HEK293 (cell line): Measurements from ENCODE around the gene PDZK1IP1.
A peak's percentile ranks its signal among the peaks of the same experiment; 100 is the strongest.

Experiments used
- CTCF ChIA-PET: fragments of 350-600 bp; formaldehyde crosslinking; extraction: SDS; loops from one replicate; lab custom pipeline; 2021; ENCODE audit warnings: antibody characterized with exemption; lab: Yijun Ruan, JAX
- POLR2A ChIA-PET: fragments of 300-600 bp; formaldehyde crosslinking; extraction: SDS; loops from one replicate; lab custom pipeline; 2020; ENCODE audit warnings: antibody characterized with exemption, inconsistent platforms; lab: Yijun Ruan, JAX
- H3K27ac ChIP-seq: fragments of 200-500 bp; sonication (Bioruptor generic); 2 replicates; pipeline ENCODE4 v1.5.1; 2014; ENCODE audit warnings: low read depth, low read length, control low read depth, inconsistent platforms; ENCODE audit errors: extremely low read depth
- H3K36me3 ChIP-seq, 2 experiments: fragments of 200-500 bp in 1 of 2; sonication (Bioruptor generic) in 1 of 2; 1 replicate in 1 of 2; 2 replicates in 1 of 2; pipeline ENCODE4 v1.5.1; 2014 to 2017; ENCODE audit warnings: inconsistent platforms in 2 of 2, low read length in 2 of 2; ENCODE audit not compliant: control insufficient read depth in 2 of 2, insufficient read depth in 1 of 2
- H3K4me1 ChIP-seq: fragments of 200-500 bp; sonication (Bioruptor generic); 2 replicates; pipeline ENCODE4 v1.5.1; 2014; ENCODE audit warnings: mild to moderate bottlenecking, low read length, inconsistent platforms; ENCODE audit not compliant: control insufficient read depth, insufficient read depth
- H3K4me3 ChIP-seq: 2 replicates; pipeline ENCODE4 v1.5.1; 2011; ENCODE audit warnings: low read depth, mild to moderate bottlenecking, control low read depth, low read length, moderate library complexity
- H3K9me3 ChIP-seq: fragments of 200-500 bp; sonication (Bioruptor generic); 2 replicates; pipeline ENCODE4 v1.5.1; 2014; ENCODE audit warnings: low read depth, low read length, inconsistent platforms; ENCODE audit not compliant: control insufficient read depth, insufficient read depth
- GLIS1 ChIP-seq: fragments of 450-650 bp; formaldehyde crosslinking; IDR thresholded peaks from 2 replicates; pipeline ENCODE4 v1.5.1; 2016; ENCODE audit warnings: missing biosample characterization, missing genetic modification characterization
- PRDM1 ChIP-seq: fragments of 450-650 bp; formaldehyde crosslinking; IDR thresholded peaks from 2 replicates; pipeline ENCODE4; 2016; ENCODE audit warnings: missing biosample characterization, missing genetic modification characterization
- PRDM4 ChIP-seq: fragments of 450-650 bp; formaldehyde crosslinking; IDR thresholded peaks from 2 replicates; pipeline ENCODE4 v1.5.1; 2017; ENCODE audit warnings: missing biosample characterization, missing genetic modification characterization
- REPIN1 ChIP-seq: fragments of 450-650 bp; formaldehyde crosslinking; IDR thresholded peaks from 2 replicates; pipeline ENCODE4 v1.5.1; 2017; ENCODE audit warnings: missing biosample characterization, missing genetic modification characterization, low read depth
- ZBTB48 ChIP-seq: fragments of 450-650 bp; formaldehyde crosslinking; IDR thresholded peaks from 2 replicates; pipeline ENCODE4 v1.5.1; 2016; ENCODE audit warnings: missing biosample characterization, missing genetic modification characterization
- ZFP41 ChIP-seq: fragments of 450-650 bp; formaldehyde crosslinking; IDR thresholded peaks from 2 replicates; pipeline ENCODE4 v1.5.1; 2016; ENCODE audit warnings: missing biosample characterization, missing genetic modification characterization, borderline replicate concordance
- ZFP69B ChIP-seq: fragments of 450-650 bp; formaldehyde crosslinking; IDR thresholded peaks from 2 replicates; pipeline ENCODE4 v1.5.1; 2016; ENCODE audit warnings: missing biosample characterization, missing genetic modification characterization
- ZNF10 ChIP-seq: fragments of 450-650 bp; formaldehyde crosslinking; IDR thresholded peaks from 2 replicates; pipeline ENCODE4 v1.5.1; 2017; ENCODE audit warnings: missing biosample characterization, missing genetic modification characterization
- ZNF155 ChIP-seq: fragments of 450-650 bp; formaldehyde crosslinking; IDR thresholded peaks from 2 replicates; pipeline ENCODE4 v1.5.1; 2016; ENCODE audit warnings: missing biosample characterization, missing genetic modification characterization
- ZNF548 ChIP-seq: fragments of 450-650 bp; formaldehyde crosslinking; IDR thresholded peaks from 2 replicates; pipeline ENCODE4 v1.5.1; 2016; ENCODE audit warnings: missing biosample characterization, missing genetic modification characterization
- ZNF558 ChIP-seq: fragments of 450-650 bp; formaldehyde crosslinking; IDR thresholded peaks from 2 replicates; pipeline ENCODE4 v1.5.1; 2016; ENCODE audit warnings: missing biosample characterization, missing genetic modification characterization
- ZNF626 ChIP-seq: fragments of 450-650 bp; sonication (Bioruptor Pico); formaldehyde crosslinking; IDR thresholded peaks from 2 replicates; pipeline ENCODE4 v1.5.1; 2018; ENCODE audit warnings: missing biosample characterization, missing genetic modification characterization, inconsistent platforms
- ZSCAN16 ChIP-seq: fragments of 450-650 bp; formaldehyde crosslinking; IDR thresholded peaks from 2 replicates; pipeline ENCODE4 v1.5.1; 2016; ENCODE audit warnings: missing biosample characterization, missing genetic modification characterization
- ZSCAN4 ChIP-seq: fragments of 450-650 bp; formaldehyde crosslinking; IDR thresholded peaks from 2 replicates; pipeline ENCODE4 v1.5.1; 2017; ENCODE audit warnings: missing biosample characterization, missing genetic modification characterization
- TF ChIP-seq, protein P1 (sequence below): fragments of 450-650 bp; formaldehyde crosslinking; IDR thresholded peaks from 2 replicates; pipeline ENCODE4 v1.5.1; 2016; ENCODE audit warnings: missing biosample characterization, missing genetic modification characterization, low read depth
- TF ChIP-seq, protein P2 (sequence below): fragments of 450-650 bp; formaldehyde crosslinking; IDR thresholded peaks from 2 replicates; pipeline ENCODE4 v1.5.1; 2016; ENCODE audit warnings: missing biosample characterization, missing genetic modification characterization

The PDZK1IP1 gene

GRCh38 chr1:47224676-47225399 lies 35.0 kb upstream of the PDZK1IP1 start (continued):
- TF ChIP-seq ZNF626 (tag by site-specific recombination) (no peak), ZSCAN16 (tag by site-specific recombination) (no peak), ZNF10 (tag by site-specific recombination) (no peak), PRDM4 (tag by site-specific recombination) (no peak)

DNA sequence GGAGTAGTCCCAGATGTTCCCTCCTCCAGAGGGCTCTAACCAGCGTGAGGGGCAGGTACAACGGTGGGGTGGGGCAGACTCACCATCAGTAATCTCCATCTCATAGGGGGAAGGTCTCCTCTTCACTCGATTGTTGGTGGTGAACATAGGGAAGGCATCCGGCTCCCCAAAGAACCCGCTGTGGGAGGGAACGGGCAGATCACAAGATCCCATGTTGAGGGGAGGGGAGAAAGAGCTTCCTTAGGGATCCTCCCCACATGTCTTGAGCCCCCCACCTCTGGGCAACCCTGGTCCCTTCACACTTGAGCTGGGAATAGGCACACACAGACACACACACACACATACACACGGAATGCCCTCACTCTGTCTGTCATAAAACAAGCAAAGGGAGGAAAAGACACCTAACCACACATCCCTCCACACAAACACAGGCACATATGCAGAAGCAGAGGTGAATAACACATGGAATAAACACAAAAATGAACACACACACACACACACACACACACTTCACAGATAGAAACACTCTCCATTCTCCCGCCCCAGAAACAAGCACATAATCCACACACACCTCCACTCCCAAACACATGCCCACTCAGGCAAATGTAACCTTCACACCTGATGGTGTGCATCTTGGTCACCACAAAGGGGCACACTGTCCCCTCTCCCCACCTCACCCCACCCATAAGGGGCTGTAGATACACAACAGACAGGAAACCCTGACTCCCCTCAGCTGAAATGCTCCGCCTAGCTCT lies 34.3 kb upstream of the PDZK1IP1 start:
- H3K36me3 ChIP-seq: no peaks in the 10 kb centered on the region
- H3K4me1 ChIP-seq: no peaks in the 10 kb centered on the region
- H3K9me3 ChIP-seq: no peaks in the 10 kb centered on the region
- ChIA-PET POLR2A (interaction anchor here (0.7 kb wide), 1 partner anchor 135 kb away, joined by 3 read pairs; no protein-coding TSS in a partner anchor), CTCF (interaction anchor here (0.6 kb wide), 1 partner anchor 49 kb away, joined by 3 read pairs; no protein-coding TSS in a partner anchor)
- no peak overlapping the region for H3K27ac ChIP-seq
- TF ChIP-seq ZBTB48 (peak; percentile 35; the same call in 1 of the 2 replicates), ZSCAN4 (tag by site-specific recombination) (peak; percentile 55; the same call in 1 of the 2 replicates), ZFP69B (tag by site-specific recombination) (no peak)
- H3K4me3 ChIP-seq: no peak overlapping the region

- TF ChIP-seq ZFP41 (tag by site-specific recombination): no peak
- TF ChIP-seq ZNF548 (tag by site-specific recombination): no peak
- no peak for TF ChIP-seq ZNF155 (tag by site-specific recombination)
- TF ChIP-seq, protein P1, sequence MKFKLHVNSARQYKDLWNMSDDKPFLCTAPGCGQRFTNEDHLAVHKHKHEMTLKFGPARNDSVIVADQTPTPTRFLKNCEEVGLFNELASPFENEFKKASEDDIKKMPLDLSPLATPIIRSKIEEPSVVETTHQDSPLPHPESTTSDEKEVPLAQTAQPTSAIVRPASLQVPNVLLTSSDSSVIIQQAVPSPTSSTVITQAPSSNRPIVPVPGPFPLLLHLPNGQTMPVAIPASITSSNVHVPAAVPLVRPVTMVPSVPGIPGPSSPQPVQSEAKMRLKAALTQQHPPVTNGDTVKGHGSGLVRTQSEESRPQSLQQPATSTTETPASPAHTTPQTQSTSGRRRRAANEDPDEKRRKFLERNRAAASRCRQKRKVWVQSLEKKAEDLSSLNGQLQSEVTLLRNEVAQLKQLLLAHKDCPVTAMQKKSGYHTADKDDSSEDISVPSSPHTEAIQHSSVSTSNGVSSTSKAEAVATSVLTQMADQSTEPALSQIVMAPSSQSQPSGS (tag by site-specific recombination): no peak
- no peak for TF ChIP-seq ZNF558 (tag by site-specific recombination)
- TF ChIP-seq, protein P2, sequence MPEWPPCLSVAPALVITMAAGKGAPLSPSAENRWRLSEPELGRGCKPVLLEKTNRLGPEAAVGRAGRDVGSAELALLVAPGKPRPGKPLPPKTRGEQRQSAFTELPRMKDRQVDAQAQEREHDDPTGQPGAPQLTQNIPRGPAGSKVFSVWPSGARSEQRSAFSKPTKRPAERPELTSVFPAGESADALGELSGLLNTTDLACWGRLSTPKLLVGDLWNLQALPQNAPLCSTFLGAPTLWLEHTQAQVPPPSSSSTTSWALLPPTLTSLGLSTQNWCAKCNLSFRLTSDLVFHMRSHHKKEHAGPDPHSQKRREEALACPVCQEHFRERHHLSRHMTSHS: no peak
- no peak for TF ChIP-seq REPIN1 (tag by site-specific recombination)
- TF ChIP-seq GLIS1 (tag by site-specific recombination): no peak
- no peak for TF ChIP-seq PRDM1 (tag by site-specific recombination)
- no peaks in the 10 kb centered on the region for H3K9me3 ChIP-seq
- H3K4me3 ChIP-seq: no peak overlapping the region
- POLR2A ChIA-PET: interaction anchor here (0.7 kb wide), 1 partner anchor 136 kb away, joined by 3 read pairs; no protein-coding TSS in a partner anchor
- H3K27ac ChIP-seq: no peak overlapping the region
- H3K36me3 ChIP-seq: no peaks in the 10 kb centered on the region
- CTCF ChIA-PET: no interaction called here
- no peaks in the 10 kb centered on the region for H3K4me1 ChIP-seq
Measured at GRCh38 chr1:47223174-47223920, 33.5 kb upstream of the PDZK1IP1 start.
